GM18909 (cell line): ENCODE results near the gene CDH4.

Source experiments
- ATAC-seq: cut with Tn5 transposase; IDR thresholded peaks from one replicate; pipeline ENCODE4 v1.9.1; 2021; ENCODE audit warnings: mild to moderate bottlenecking; ENCODE audit not compliant: unreplicated experiment, poor library complexity

CDH4 gene

GRCh38 chr20:61320691-61321425, 68.8 kb downstream of the CDH4 start:
- ATAC-seq = no peak

- no peak for ATAC-seq
These were observed 69.4 kb downstream of the CDH4 start for GRCh38 chr20:61321481-61321880.

GRCh38 chr20:61322151-61322865, 70.2 kb downstream of the CDH4 start:
- ATAC-seq = no peak

- ATAC-seq = no peak
These were observed 72.8 kb downstream of the CDH4 start for GRCh38 chr20:61324906-61325305.

GRCh38 chr20:61325718-61326117, 73.7 kb downstream of the CDH4 start:
- ATAC-seq = no peak

- ATAC-seq = no peak
These were observed 77.0 kb downstream of the CDH4 start for GRCh38 chr20:61328911-61329558.

GRCh38 chr20:61330441-61330840, 78.4 kb downstream of the CDH4 start:
- ATAC-seq = no peak

GRCh38 chr20:61331543-61331942, 79.5 kb downstream of the CDH4 start:
- ATAC-seq = no peak

- no peak for ATAC-seq
These were observed 80.2 kb downstream of the CDH4 start for GRCh38 chr20:61332016-61332975.

- no peak for ATAC-seq
These were observed 81.5 kb downstream of the CDH4 start for GRCh38 chr20:61333484-61334108.

GRCh38 chr20:61340157-61340556, 88.1 kb downstream of the CDH4 start:
- no peak for ATAC-seq

- ATAC-seq = no peak
These were observed 89.5 kb downstream of the CDH4 start for GRCh38 chr20:61341605-61342004.

- no peak for ATAC-seq
These were observed 91.9 kb downstream of the CDH4 start for GRCh38 chr20:61343934-61344333.

GRCh38 chr20:61345656-61346055, 93.6 kb downstream of the CDH4 start:
- ATAC-seq = no peak

- ATAC-seq = no peak
These were observed 94.9 kb downstream of the CDH4 start for GRCh38 chr20:61346996-61347395.

- no peak for ATAC-seq
These were observed 95.4 kb downstream of the CDH4 start for GRCh38 chr20:61347443-61347842.

- no peak for ATAC-seq
These were observed 97.5 kb downstream of the CDH4 start for GRCh38 chr20:61349447-61350165.

GRCh38 chr20:61350500-61351250, 98.6 kb downstream of the CDH4 start:
- ATAC-seq = no peak
